GM12878 (cell line): ENCODE data around the gene TMEM214. TPM values are rescaled to one million over a fixed set of nuclear protein-coding genes. Genes with fewer than 3 reads are reported as not detected.

Source experiments
- ATAC-seq: fragments of 200-7000 bp; cut with Tn5 transposase; 3 replicates; pipeline ENCODE4 v1.9.1; 2020; ENCODE audit warnings: mild to moderate bottlenecking, moderate library complexity
- BruUV-seq: library from RNA; stranded (reverse); fragments of 400-500 nt; replicated peaks from 2 replicates; lab custom pipeline; 2021; lab: Mats Ljungman, UMichigan
- CTCF ChIA-PET: fragments of 300-600 bp; sonication (Branson Sonifier 250); formaldehyde crosslinking; extraction: SDS; loops from one replicate; lab custom pipeline; 2021; ENCODE audit warnings: inconsistent platforms; lab: Yijun Ruan, JAX
- POLR2A ChIA-PET: fragments of 350-600 bp; formaldehyde crosslinking; extraction: SDS; loops from one replicate; lab custom pipeline; 2021; ENCODE audit warnings: inconsistent platforms; lab: Charles Lee
- RAD21 ChIA-PET: fragments of 300-600 bp; sonication (Branson Sonifier 250); formaldehyde crosslinking; loops from one replicate; lab custom pipeline; 2023; ENCODE audit warnings: antibody characterized with exemption; ENCODE audit not compliant: unreplicated experiment; lab: Charles Lee
- SMC1A ChIA-PET: fragments of 300-600 bp; sonication (Branson Sonifier 250); formaldehyde crosslinking; loops from one replicate; lab custom pipeline; 2023; ENCODE audit not compliant: unreplicated experiment, uncharacterized antibody; lab: Charles Lee
- DNase-seq: peaks from one replicate; pipeline ENCODE4 v3.0.0-alpha.2; 2011; ENCODE audit warnings: low read depth, low spot score
- FAIRE-seq: peaks from 3 replicates; lab custom pipeline; 2011; peaks lifted over from hg19 to GRCh38; lab: Jason Lieb, UNC
- H2AFZ ChIP-seq: 2 replicates; pipeline ENCODE4 v1.6.0; 2011; ENCODE audit warnings: low read depth, low read length, control low read depth; ENCODE audit not compliant: control insufficient read depth
- H3K27ac ChIP-seq: 2 replicates; pipeline ENCODE4 v1.5.1; 2011; ENCODE audit warnings: control low read depth; ENCODE audit not compliant: control insufficient read depth, insufficient read depth
- H3K27me3 ChIP-seq, 2 experiments: replicated peaks in 1 of 2; 2 replicates each; pipeline versions ENCODE4 v1.6.0 to v1.6.1; 2011; ENCODE audit warnings: low read length in 1 of 2; ENCODE audit not compliant: control insufficient read depth in 2 of 2, insufficient read depth in 2 of 2
- H3K36me3 ChIP-seq, 2 experiments: 2 replicates each; pipeline ENCODE4 v1.5.1; 2011; ENCODE audit warnings: low read length in 1 of 2; ENCODE audit not compliant: control insufficient read depth in 2 of 2, insufficient read depth in 2 of 2
- H3K4me1 ChIP-seq: 2 replicates; pipeline ENCODE4 v1.6.1; 2011; ENCODE audit warnings: mild to moderate bottlenecking, low read length, moderate library complexity, mixed read lengths; ENCODE audit not compliant: control insufficient read depth, insufficient read depth
- H3K4me2 ChIP-seq: 2 replicates; pipeline ENCODE4 v1.6.0; 2011; ENCODE audit warnings: control low read depth; ENCODE audit not compliant: control insufficient read depth, insufficient read depth
- H3K4me3 ChIP-seq: fragments of 200-600 bp; sonication (generic); 2 replicates; pipeline ENCODE4 v1.5.1; 2016
- H3K79me2 ChIP-seq: 2 replicates; pipeline ENCODE4 v1.6.0; 2011; ENCODE audit warnings: low read length; ENCODE audit not compliant: control insufficient read depth, insufficient read depth
- H3K9ac ChIP-seq: 2 replicates; pipeline ENCODE4 v1.8.0; 2011; ENCODE audit warnings: low read length, control low read depth, mixed read lengths; ENCODE audit not compliant: control insufficient read depth, insufficient read depth
- H3K9me3 ChIP-seq: replicated peaks from 3 replicates; pipeline ENCODE4 v1.5.1; 2011; ENCODE audit warnings: mild to moderate bottlenecking, low read length; ENCODE audit not compliant: control insufficient read depth, insufficient read depth
- H4K20me1 ChIP-seq: 2 replicates; pipeline ENCODE4 v1.6.0; 2011; ENCODE audit not compliant: control insufficient read depth, insufficient read depth
- ATF7 ChIP-seq: fragments of 450-650 bp; IDR thresholded peaks from 2 replicates; pipeline ENCODE4 v1.6.1; 2016; ENCODE audit warnings: low read depth, mild to moderate bottlenecking
- BCL11A ChIP-seq: IDR thresholded peaks from 2 replicates; pipeline ENCODE4 v1.6.1; 2011; ENCODE audit warnings: low read depth, low read length
- BHLHE40 ChIP-seq, 2 experiments: fragments of 450-650 bp in 1 of 2; IDR thresholded peaks; 2 replicates each; pipeline ENCODE4 v1.6.1; 2011 to 2017; ENCODE audit warnings: low read depth in 2 of 2, borderline replicate concordance in 1 of 2, improper control_type of control experiment in 1 of 2, low read length in 1 of 2, mild to moderate bottlenecking in 1 of 2
- GABPA ChIP-seq: IDR thresholded peaks from 2 replicates; pipeline ENCODE4 v1.6.1; 2014; ENCODE audit warnings: antibody characterized with exemption, low read depth, mild to moderate bottlenecking, inconsistent platforms
- HDGF ChIP-seq: fragments of 450-650 bp; IDR thresholded peaks from 2 replicates; pipeline ENCODE4 v1.6.1; 2016; ENCODE audit warnings: antibody characterized with exemption
- MTA2 ChIP-seq: fragments of 450-650 bp; IDR thresholded peaks from 2 replicates; pipeline ENCODE4 v1.6.1; 2016; ENCODE audit warnings: low read depth, mild to moderate bottlenecking, moderate library complexity
- TAF1 ChIP-seq: IDR thresholded peaks from 2 replicates; pipeline ENCODE4 v1.6.1; 2011; ENCODE audit warnings: mild to moderate bottlenecking, low read depth, low read length, borderline replicate concordance
- TCF7 ChIP-seq: IDR thresholded peaks from 2 replicates; pipeline ENCODE4 v1.6.1; 2014; ENCODE audit warnings: antibody characterized with exemption, borderline replicate concordance
- ZNF384 ChIP-seq: IDR thresholded peaks from 2 replicates; pipeline ENCODE4 v1.6.1; 2012; ENCODE audit warnings: low read depth, mild to moderate bottlenecking, low read length, improper control_type of control experiment, borderline replicate concordance
- WGBS: methylation state at CpG from one replicate; pipeline ENCODE4 v1.1.6; 2016; ENCODE audit warnings: low lambda C conversion rate; ENCODE audit not compliant: insufficient replicate concordance, insufficient coverage; ENCODE audit errors: missing lambda C conversion rate; 5-methylcytosine and 5-hydroxymethylcytosine counted together
- in situ Hi-C: fragments of 300-500 bp; cut with MboI; formaldehyde crosslinking; loops from 9 replicates; pipeline ENCODE4 v1.14.3; 2018; ENCODE audit warnings: mixed read lengths
- intact Hi-C: fragments of 100-400 bp; cut with micrococcal nuclease; formaldehyde crosslinking; loops from one replicate; pipeline ENCODE4 v1.14.2; 2022; ENCODE audit not compliant: unreplicated experiment
- polyA plus RNA-seq, 11 experiments: library from polyadenylated mRNA; depleted of rRNA in 4 of 11; unstranded in 6 of 11; stranded (reverse) in 5 of 11; fragments of >200 nt; fragmentation: Nextera tagmentation in 4 of 11; fragmentation: Illumina TruSeq in 1 of 11; extraction: Ambion mirVana in 4 of 11; extraction: Trizol in 1 of 11; gene quantifications; 1 replicate in 1 of 11; 2 replicates in 10 of 11; pipeline versions ENCODE4 v1.2.1 to v1.2.3, GENCODE V29; 2011 to 2016; ENCODE audit warnings: inconsistent platforms in 2 of 11, missing spikeins in 2 of 11, low read depth in 1 of 11
- total RNA-seq, 4 experiments: library from RNA; depleted of rRNA in 3 of 4; stranded (reverse); fragments of >200 nt in 3 of 4; fragmentation: Illumina TruSeq in 1 of 4; extraction: Trizol in 1 of 4; gene quantifications; 2 replicates each; pipeline versions ENCODE4 v1.2.1 to v1.2.3, GENCODE V29; 2013 to 2021
- TF ChIP-seq, protein P1 (sequence below): fragments of 450-650 bp; IDR thresholded peaks from 2 replicates; pipeline ENCODE4 v1.6.1; 2017; ENCODE audit warnings: mild to moderate bottlenecking, moderate library complexity
- TF ChIP-seq, protein P2 (sequence below): fragments of 450-650 bp; formaldehyde crosslinking; IDR thresholded peaks from 2 replicates; pipeline ENCODE4 v1.4.0; 2022; ENCODE audit warnings: mild to moderate bottlenecking, moderate library complexity
- TF ChIP-seq, protein P3 (sequence below): IDR thresholded peaks from 2 replicates; pipeline ENCODE4 v1.6.1; 2012; ENCODE audit warnings: low read depth, low read length, improper control_type of control experiment

Gene TMEM214
- total and polyA plus RNA-seq, 10 of the 15 experiments (the other 5 are each of a cell fraction or from before 2014, with no cell fraction given) = 10.4 to 79.2 (median 45.0) TPM

DNA sequence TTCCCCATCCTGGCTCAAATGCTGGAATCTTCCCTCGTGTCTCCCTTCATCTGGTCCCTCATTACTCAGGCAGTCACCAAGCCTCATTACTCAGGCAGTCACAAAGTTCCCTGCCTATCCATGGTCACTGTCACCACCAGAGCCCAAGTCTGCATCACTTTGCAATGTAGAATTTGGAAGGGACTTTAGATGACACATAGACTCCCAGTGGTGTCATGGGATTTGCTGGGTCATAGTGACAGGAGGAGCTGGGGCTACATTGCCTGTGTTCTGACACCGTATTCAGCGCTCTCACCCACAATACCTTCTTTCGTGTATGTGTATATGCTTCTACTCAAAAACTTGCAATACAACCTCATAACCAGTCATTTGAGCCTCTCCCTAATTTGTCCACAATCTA is 43.6 kb downstream of the TMEM214 start (continued):
- no peak for TF ChIP-seq TCF7
- no peak for TF ChIP-seq ZNF384
- no peak for TF ChIP-seq ATF7
- TF ChIP-seq TAF1 = no peak
- no peak for TF ChIP-seq GABPA
- TF ChIP-seq HDGF = no peak

DNA sequence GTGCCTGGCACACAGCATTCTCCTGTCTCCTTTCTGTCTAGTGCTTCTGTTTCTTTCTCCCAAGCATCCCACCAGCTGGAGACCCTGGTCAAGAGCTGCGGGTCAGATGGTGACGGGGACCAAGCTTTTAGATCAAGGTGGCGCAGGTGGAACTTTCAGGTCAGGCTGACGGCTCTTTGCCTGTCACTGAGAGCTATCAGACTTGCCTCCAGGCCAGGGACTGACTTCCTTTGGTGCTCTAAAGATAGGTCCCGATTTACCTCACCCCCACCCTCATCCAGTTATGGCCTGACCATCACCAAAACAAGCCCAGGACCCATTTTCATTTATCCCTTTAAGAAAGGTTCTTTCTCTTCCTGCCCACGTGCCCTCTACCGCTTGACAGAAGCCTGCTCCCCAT is 44.5 kb downstream of the TMEM214 start:
- in situ Hi-C loops = no loop called here
- H3K9ac ChIP-seq = no peak overlapping the region
- no peak overlapping the region for H3K4me3 ChIP-seq
- RAD21 ChIA-PET = no interaction called here
- DNase-seq (no peak), FAIRE-seq (no peak), ATAC-seq (no peak)
- POLR2A ChIA-PET = interaction anchor here (0.6 to 0.7 kb wide), 2 partner anchors 26 to 302 kb away, joined by 3 read pairs; partner anchors contain the start of gene AGBL5
- peaks cover 50% of the 10 kb centered on the region for H3K4me1 ChIP-seq
- H4K20me1 ChIP-seq = no peaks in the 10 kb centered on the region
- CTCF ChIA-PET = interaction anchor here (0.6 to 1.1 kb wide), 3 partner anchors 10 to 26 kb away, joined by 3 to 9 read pairs (median 4); partner anchors contain the start of genes AGBL5 and KHK
- H3K79me2 ChIP-seq = no peaks in the 10 kb centered on the region
- H3K36me3 ChIP-seq = no peaks in the 10 kb centered on the region
- H3K9me3 ChIP-seq = no peaks in the 10 kb centered on the region
- no peak overlapping the region for H3K27ac ChIP-seq
- no TSS peak for BruUV-seq
- no peaks in the 10 kb centered on the region for H3K27me3 ChIP-seq
- SMC1A ChIA-PET = interaction anchor here (0.7 kb wide), 1 partner anchor 32 kb away, joined by 3 read pairs; no protein-coding TSS in a partner anchor
- intact Hi-C loops = no loop called here
- H2AFZ ChIP-seq = peak overlapping the region; percentile 51; the same call in 1 of the 2 replicates
- peak overlapping the region; percentile 17; the same call in 1 of the 2 replicates for H3K4me2 ChIP-seq
- WGBS = 56% methylated on average over 7 of the region's 7 CpGs
- TF ChIP-seq, protein P1, sequence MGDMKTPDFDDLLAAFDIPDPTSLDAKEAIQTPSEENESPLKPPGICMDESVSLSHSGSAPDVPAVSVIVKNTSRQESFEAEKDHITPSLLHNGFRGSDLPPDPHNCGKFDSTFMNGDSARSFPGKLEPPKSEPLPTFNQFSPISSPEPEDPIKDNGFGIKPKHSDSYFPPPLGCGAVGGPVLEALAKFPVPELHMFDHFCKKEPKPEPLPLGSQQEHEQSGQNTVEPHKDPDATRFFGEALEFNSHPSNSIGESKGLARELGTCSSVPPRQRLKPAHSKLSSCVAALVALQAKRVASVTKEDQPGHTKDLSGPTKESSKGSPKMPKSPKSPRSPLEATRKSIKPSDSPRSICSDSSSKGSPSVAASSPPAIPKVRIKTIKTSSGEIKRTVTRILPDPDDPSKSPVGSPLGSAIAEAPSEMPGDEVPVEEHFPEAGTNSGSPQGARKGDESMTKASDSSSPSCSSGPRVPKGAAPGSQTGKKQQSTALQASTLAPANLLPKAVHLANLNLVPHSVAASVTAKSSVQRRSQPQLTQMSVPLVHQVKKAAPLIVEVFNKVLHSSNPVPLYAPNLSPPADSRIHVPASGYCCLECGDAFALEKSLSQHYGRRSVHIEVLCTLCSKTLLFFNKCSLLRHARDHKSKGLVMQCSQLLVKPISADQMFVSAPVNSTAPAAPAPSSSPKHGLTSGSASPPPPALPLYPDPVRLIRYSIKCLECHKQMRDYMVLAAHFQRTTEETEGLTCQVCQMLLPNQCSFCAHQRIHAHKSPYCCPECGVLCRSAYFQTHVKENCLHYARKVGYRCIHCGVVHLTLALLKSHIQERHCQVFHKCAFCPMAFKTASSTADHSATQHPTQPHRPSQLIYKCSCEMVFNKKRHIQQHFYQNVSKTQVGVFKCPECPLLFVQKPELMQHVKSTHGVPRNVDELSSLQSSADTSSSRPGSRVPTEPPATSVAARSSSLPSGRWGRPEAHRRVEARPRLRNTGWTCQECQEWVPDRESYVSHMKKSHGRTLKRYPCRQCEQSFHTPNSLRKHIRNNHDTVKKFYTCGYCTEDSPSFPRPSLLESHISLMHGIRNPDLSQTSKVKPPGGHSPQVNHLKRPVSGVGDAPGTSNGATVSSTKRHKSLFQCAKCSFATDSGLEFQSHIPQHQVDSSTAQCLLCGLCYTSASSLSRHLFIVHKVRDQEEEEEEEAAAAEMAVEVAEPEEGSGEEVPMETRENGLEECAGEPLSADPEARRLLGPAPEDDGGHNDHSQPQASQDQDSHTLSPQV = no peak
- TF ChIP-seq, protein P2, sequence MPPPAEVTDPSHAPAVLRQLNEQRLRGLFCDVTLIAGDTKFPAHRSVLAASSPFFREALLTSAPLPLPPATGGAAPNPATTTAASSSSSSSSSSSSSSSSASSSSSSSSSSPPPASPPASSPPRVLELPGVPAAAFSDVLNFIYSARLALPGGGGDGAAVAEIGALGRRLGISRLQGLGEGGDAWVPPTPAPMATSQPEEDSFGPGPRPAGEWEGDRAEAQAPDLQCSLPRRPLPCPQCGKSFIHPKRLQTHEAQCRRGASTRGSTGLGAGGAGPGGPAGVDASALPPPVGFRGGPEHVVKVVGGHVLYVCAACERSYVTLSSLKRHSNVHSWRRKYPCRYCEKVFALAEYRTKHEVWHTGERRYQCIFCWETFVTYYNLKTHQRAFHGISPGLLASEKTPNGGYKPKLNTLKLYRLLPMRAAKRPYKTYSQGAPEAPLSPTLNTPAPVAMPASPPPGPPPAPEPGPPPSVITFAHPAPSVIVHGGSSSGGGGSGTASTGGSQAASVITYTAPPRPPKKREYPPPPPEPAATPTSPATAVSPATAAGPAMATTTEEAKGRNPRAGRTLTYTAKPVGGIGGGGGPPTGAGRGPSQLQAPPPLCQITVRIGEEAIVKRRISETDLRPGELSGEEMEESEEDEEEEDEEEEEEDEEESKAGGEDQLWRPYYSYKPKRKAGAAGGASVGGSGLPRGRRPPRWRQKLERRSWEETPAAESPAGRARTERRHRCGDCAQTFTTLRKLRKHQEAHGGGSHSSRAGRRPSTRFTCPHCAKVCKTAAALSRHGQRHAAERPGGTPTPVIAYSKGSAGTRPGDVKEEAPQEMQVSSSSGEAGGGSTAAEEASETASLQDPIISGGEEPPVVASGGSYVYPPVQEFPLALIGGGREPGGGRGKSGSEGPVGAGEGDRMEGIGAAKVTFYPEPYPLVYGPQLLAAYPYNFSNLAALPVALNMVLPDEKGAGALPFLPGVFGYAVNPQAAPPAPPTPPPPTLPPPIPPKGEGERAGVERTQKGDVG (CRISPR knock-in tag) = no peak
- TF ChIP-seq BHLHE40 (IDR thresholded peaks at IDR 0.05; ENCODE audit: borderline replicate concordance in 1 of 2, low read depth in 2 of 2, low read length in 1 of 2) (no peak), MTA2 (no peak), BCL11A (no peak)
- TF ChIP-seq, protein P3, sequence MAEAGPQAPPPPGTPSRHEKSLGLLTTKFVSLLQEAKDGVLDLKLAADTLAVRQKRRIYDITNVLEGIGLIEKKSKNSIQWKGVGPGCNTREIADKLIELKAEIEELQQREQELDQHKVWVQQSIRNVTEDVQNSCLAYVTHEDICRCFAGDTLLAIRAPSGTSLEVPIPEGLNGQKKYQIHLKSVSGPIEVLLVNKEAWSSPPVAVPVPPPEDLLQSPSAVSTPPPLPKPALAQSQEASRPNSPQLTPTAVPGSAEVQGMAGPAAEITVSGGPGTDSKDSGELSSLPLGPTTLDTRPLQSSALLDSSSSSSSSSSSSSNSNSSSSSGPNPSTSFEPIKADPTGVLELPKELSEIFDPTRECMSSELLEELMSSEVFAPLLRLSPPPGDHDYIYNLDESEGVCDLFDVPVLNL = no peak
